Lower leg skin (tissue), 4 donors: ENCODE data around the gene ST8SIA5. TPM values are rescaled to one million over a fixed set of nuclear protein-coding genes. Genes with fewer than 3 reads are reported as not detected.

Source experiments
- DNase-seq, 2 donors: peaks; one replicate each; pipeline ENCODE4 v3.0.0-alpha.2; 2019; ENCODE audit warnings: low spot score in 2 of 2
- H3K4me3 ChIP-seq: fragments of 200-600 bp; sonication (generic); 2 replicates; pipeline ENCODE4 v1.5.1; 2017; ENCODE audit warnings: mild to moderate bottlenecking, low read depth; ENCODE audit not compliant: poor library complexity, severe bottlenecking
- CTCF ChIP-seq, 3 donors: fragments of 450-650 bp; IDR thresholded peaks; one replicate each; pipeline ENCODE4 v1.5.1; 2016; ENCODE audit warnings: antibody characterized with exemption in 3 of 3, mild to moderate bottlenecking in 3 of 3, moderate library complexity in 2 of 3
- POLR2A ChIP-seq, 2 donors: fragments of 450-650 bp; IDR thresholded peaks; one replicate each; pipeline ENCODE4 v1.6.1; 2016 to 2017; ENCODE audit warnings: antibody characterized with exemption in 2 of 2, mild to moderate bottlenecking in 1 of 2, moderate library complexity in 1 of 2
- WGBS, 2 donors: methylation state at CpG; one replicate each; pipeline ENCODE4 v1.1.5; 2018; 5-methylcytosine and 5-hydroxymethylcytosine counted together
- intact Hi-C: fragments of 100-400 bp; cut with DNase I; formaldehyde crosslinking; loops from one replicate; pipeline ENCODE4 v1.15.0; 2023; ENCODE audit warnings: low total_unique reads
- total RNA-seq, 4 donors: library from RNA; depleted of rRNA; stranded (reverse); fragments of >200 nt; gene quantifications; one replicate each; pipeline ENCODE4 v1.1.0, GENCODE V29; 2016

ST8SIA5 gene
- total RNA-seq, 4 donors from 2014 or later = not detected

GRCh38 chr18:46686186-46686585 is 70.7 kb downstream of the ST8SIA5 start:
- no peak for DNase-seq
- TF ChIP-seq CTCF (IDR thresholded peaks at IDR 0.05) (no peak), POLR2A (IDR thresholded peaks at IDR 0.05) (no peak)
- intact Hi-C loops = no loop called here
- 82 to 91% methylated on average over 9 of the region's 9 CpGs for WGBS, 2 donors
- H3K4me3 ChIP-seq = no peak overlapping the region

GRCh38 chr18:46683252-46683651 is 73.6 kb downstream of the ST8SIA5 start:
- DNase-seq = no peak
- TF ChIP-seq CTCF (IDR thresholded peaks at IDR 0.05) = no peak
- no peak for TF ChIP-seq POLR2A (IDR thresholded peaks at IDR 0.05)
- WGBS, 2 donors = 74 to 85% methylated on average over 4 of the region's 4 CpGs
- no peak overlapping the region for H3K4me3 ChIP-seq
- intact Hi-C loops = no loop called here

- intact Hi-C loops = no loop called here
- 75 to 83% methylated on average over 12 of the region's 12 CpGs for WGBS, 2 donors
- no peak for TF ChIP-seq POLR2A (IDR thresholded peaks at IDR 0.05)
- TF ChIP-seq CTCF (IDR thresholded peaks at IDR 0.05) = no peak
- H3K4me3 ChIP-seq = no peak overlapping the region
- DNase-seq = no peak
Observed at GRCh38 chr18:46680784-46681695, 75.8 kb downstream of the ST8SIA5 start.

- WGBS, 2 donors = 94 to 95% methylated on average over 41 to 52 of the region's 52 CpGs
- no peak for TF ChIP-seq POLR2A (IDR thresholded peaks at IDR 0.05)
- TF ChIP-seq CTCF (IDR thresholded peaks at IDR 0.05) = no peak
- no peak for DNase-seq
- intact Hi-C loops = no loop called here
- H3K4me3 ChIP-seq = no peak overlapping the region
Observed at GRCh38 chr18:46679846-46680598, 76.8 kb downstream of the ST8SIA5 start.

GRCh38 chr18:46678785-46679399 is 78.0 kb downstream of the ST8SIA5 start:
- TF ChIP-seq CTCF (IDR thresholded peaks at IDR 0.05) = no peak
- TF ChIP-seq POLR2A (IDR thresholded peaks at IDR 0.05) = no peak
- intact Hi-C loops = no loop called here
- no peak overlapping the region for H3K4me3 ChIP-seq
- 64 to 83% methylated on average over 10 of the region's 10 CpGs for WGBS, 2 donors
- no peak for DNase-seq
